ENCODE data around the gene MTNR1A. TPM values are rescaled to one million over a fixed set of nuclear protein-coding genes. Genes with fewer than 3 reads are reported as not detected.
"Not testable (repeated sequence)": the region's sequence is repeated elsewhere in the genome, so short reads cannot be mapped to it uniquely, and the experiment has no call there.

MTNR1A gene
- total and polyA plus RNA-seq, 2 donors (not counting 3 experiments of a cell fraction or from before 2014, with no cell fraction given), result not detected

DNA sequence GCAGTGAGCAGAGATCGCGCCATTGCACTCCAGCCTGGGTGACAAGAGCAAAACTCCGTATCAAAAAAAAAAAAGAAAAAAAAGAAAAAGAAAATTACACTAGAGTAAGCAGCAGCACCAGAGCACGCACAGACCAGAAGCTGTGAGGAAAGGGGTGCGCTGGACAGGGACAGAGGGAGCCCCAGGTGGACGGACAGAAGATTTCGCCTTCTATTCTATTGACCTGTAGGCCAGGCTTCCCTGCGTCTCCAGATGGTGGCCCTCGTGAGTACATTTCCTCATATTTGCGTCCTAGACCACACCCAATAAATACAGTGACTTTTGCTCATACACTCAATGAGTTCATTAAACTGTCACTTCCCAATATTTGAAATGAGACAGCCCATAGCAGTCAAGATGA, 19.1 kb downstream of the MTNR1A start:
- Histone ChIP-seq H3K4me1 (ENCODE audit: control insufficient read depth, extremely low read depth, insufficient read depth, low read length) (no peaks in the 10 kb centered on the region), H3K9me1 (replicated peaks; ENCODE audit: control insufficient read depth, extremely low read depth, insufficient read depth, low read length) (no peaks in the 10 kb centered on the region), H3K27ac (ENCODE audit: insufficient read depth, low read depth, low read length) (no peak overlapping the region), H3K79me2 (ENCODE audit: control insufficient read depth, insufficient read depth, low read length) (no peaks in the 10 kb centered on the region), H3K9me3 (replicated peaks; ENCODE audit: control insufficient read depth, insufficient read depth, low read length) (peaks cover 6% of the 10 kb centered on the region), H3K4me2 (ENCODE audit: insufficient read depth, low read length) (no peak overlapping the region), H3K36me3 (ENCODE audit: control insufficient read depth in 2 of 2, extremely low read depth in 1 of 2, insufficient read depth in 2 of 2, low read length in 2 of 2) (no peaks in the 10 kb centered on the region), H3K9ac (replicated peaks; ENCODE audit: extremely low read depth, insufficient read depth, low read length) (no peak overlapping the region), H2AFZ (ENCODE audit: low read depth, low read length) (no peak overlapping the region), H3K27me3 (ENCODE audit: control insufficient read depth in 2 of 2, insufficient read depth in 2 of 2, low read length in 2 of 2) (no peaks in the 10 kb centered on the region), H3K4me3 (replicated peaks in 1 of 3; ENCODE audit: insufficient read depth in 1 of 3, low read depth in 1 of 3, low read length in 3 of 3) (no peak overlapping the region), H4K20me1 (replicated peaks; ENCODE audit: control insufficient read depth, extremely low read depth, insufficient read depth, low read length) (no peaks in the 10 kb centered on the region)
- intact Hi-C loops (cut with micrococcal nuclease) (no loop called here), dilution Hi-C loops (cut with MboI; ENCODE audit: extremely low pct_ligation_motif_present, low sequenced_read_pairs) (no loop called here)
- ChIA-PET POLR2A (no interaction called here), CTCF (no interaction called here)
- FAIRE-seq (no peak), DNase-seq (ENCODE audit: low read depth, low spot score) (no peak)
- TF ChIP-seq JUN (IDR thresholded peaks at IDR 0.05; ENCODE audit: borderline replicate concordance, insufficient read depth, insufficient read length, low read depth) (no peak), EZH2 (IDR thresholded peaks at IDR 0.05; ENCODE audit: borderline replicate concordance, low read depth, low read length, severe bottlenecking) (no peak), MYC (IDR thresholded peaks at IDR 0.05; ENCODE audit: low read depth, low read length) (no peak)
- BruUV-seq (replicated peaks), result no TSS peak

GRCh38 chr4:186534056-186534455, 21.3 kb downstream of the MTNR1A start:
- ChIA-PET POLR2A (no interaction called here), CTCF (no interaction called here)
- TF ChIP-seq MYC (IDR thresholded peaks at IDR 0.05; ENCODE audit: low read depth, low read length), result no peak
- no peak for TF ChIP-seq EZH2 (IDR thresholded peaks at IDR 0.05; ENCODE audit: borderline replicate concordance, low read depth, low read length, severe bottlenecking)
- no peak for TF ChIP-seq JUN (IDR thresholded peaks at IDR 0.05; ENCODE audit: borderline replicate concordance, insufficient read depth, insufficient read length, low read depth)
- TF ChIP-seq POLR2AphosphoS5 (IDR thresholded peaks at IDR 0.05; ENCODE audit: insufficient read depth, low read depth, low read length), result no peak
- TF ChIP-seq, protein P1, sequence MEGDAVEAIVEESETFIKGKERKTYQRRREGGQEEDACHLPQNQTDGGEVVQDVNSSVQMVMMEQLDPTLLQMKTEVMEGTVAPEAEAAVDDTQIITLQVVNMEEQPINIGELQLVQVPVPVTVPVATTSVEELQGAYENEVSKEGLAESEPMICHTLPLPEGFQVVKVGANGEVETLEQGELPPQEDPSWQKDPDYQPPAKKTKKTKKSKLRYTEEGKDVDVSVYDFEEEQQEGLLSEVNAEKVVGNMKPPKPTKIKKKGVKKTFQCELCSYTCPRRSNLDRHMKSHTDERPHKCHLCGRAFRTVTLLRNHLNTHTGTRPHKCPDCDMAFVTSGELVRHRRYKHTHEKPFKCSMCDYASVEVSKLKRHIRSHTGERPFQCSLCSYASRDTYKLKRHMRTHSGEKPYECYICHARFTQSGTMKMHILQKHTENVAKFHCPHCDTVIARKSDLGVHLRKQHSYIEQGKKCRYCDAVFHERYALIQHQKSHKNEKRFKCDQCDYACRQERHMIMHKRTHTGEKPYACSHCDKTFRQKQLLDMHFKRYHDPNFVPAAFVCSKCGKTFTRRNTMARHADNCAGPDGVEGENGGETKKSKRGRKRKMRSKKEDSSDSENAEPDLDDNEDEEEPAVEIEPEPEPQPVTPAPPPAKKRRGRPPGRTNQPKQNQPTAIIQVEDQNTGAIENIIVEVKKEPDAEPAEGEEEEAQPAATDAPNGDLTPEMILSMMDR (IDR thresholded peaks at IDR 0.05; ENCODE audit: extremely low read depth in 1 of 2, insufficient read depth in 1 of 2, low read depth in 1 of 2, low read length in 2 of 2), result no peak
- TF ChIP-seq MAX (IDR thresholded peaks at IDR 0.05; ENCODE audit: insufficient read depth, insufficient read length), result no peak
- no peak for TF ChIP-seq FOS (IDR thresholded peaks at IDR 0.05; ENCODE audit: borderline replicate concordance, insufficient read depth, low read length)
- TF ChIP-seq GATA2 (IDR thresholded peaks at IDR 0.05; ENCODE audit: insufficient read depth, insufficient read length, low read depth, low read length), result no peak
- TF ChIP-seq POLR2A (IDR thresholded peaks at IDR 0.05; ENCODE audit: low read depth, low read length), result no peak
- H4K20me1 ChIP-seq (replicated peaks; ENCODE audit: control insufficient read depth, extremely low read depth, insufficient read depth, low read length), result no peaks in the 10 kb centered on the region
- DNase-seq (ENCODE audit: low read depth, low spot score) (no peak), FAIRE-seq (no peak)
- no peak overlapping the region for H3K4me2 ChIP-seq (ENCODE audit: insufficient read depth, low read length)
- no TSS peak for BruUV-seq (replicated peaks)
- H2AFZ ChIP-seq (ENCODE audit: low read depth, low read length), result no peak overlapping the region
- H3K36me3 ChIP-seq (ENCODE audit: control insufficient read depth in 2 of 2, extremely low read depth in 1 of 2, insufficient read depth in 2 of 2, low read length in 2 of 2), result no peaks in the 10 kb centered on the region
- H3K9me1 ChIP-seq (replicated peaks; ENCODE audit: control insufficient read depth, extremely low read depth, insufficient read depth, low read length), result no peaks in the 10 kb centered on the region
- H3K79me2 ChIP-seq (ENCODE audit: control insufficient read depth, insufficient read depth, low read length), result no peaks in the 10 kb centered on the region
- H3K27me3 ChIP-seq (ENCODE audit: control insufficient read depth in 2 of 2, insufficient read depth in 2 of 2, low read length in 2 of 2), result no peaks in the 10 kb centered on the region
- no peak overlapping the region for H3K27ac ChIP-seq (ENCODE audit: insufficient read depth, low read depth, low read length)
- no peaks in the 10 kb centered on the region for H3K4me1 ChIP-seq (ENCODE audit: control insufficient read depth, extremely low read depth, insufficient read depth, low read length)
- peaks cover 3% of the 10 kb centered on the region for H3K9me3 ChIP-seq (replicated peaks; ENCODE audit: control insufficient read depth, insufficient read depth, low read length)
- dilution Hi-C loops (cut with MboI; ENCODE audit: extremely low pct_ligation_motif_present, low sequenced_read_pairs), result no loop called here
- intact Hi-C loops (cut with micrococcal nuclease), result no loop called here
- H3K9ac ChIP-seq (replicated peaks; ENCODE audit: extremely low read depth, insufficient read depth, low read length), result no peak overlapping the region
- no peak overlapping the region for H3K4me3 ChIP-seq (replicated peaks in 1 of 3; ENCODE audit: insufficient read depth in 1 of 3, low read depth in 1 of 3, low read length in 3 of 3)

GRCh38 chr4:186523927-186524326, 31.4 kb downstream of the MTNR1A start:
- dilution Hi-C loops (cut with MboI; ENCODE audit: extremely low pct_ligation_motif_present, low sequenced_read_pairs); BruUV-seq (replicated peaks): not testable (repeated sequence)

More at GRCh38 chr4:186523927-186524326, 31.4 kb downstream of the MTNR1A start:
- H3K27me3 ChIP-seq (ENCODE audit: control insufficient read depth in 2 of 2, insufficient read depth in 2 of 2, low read length in 2 of 2); H3K4me1 ChIP-seq (ENCODE audit: control insufficient read depth, extremely low read depth, insufficient read depth, low read length); H2AFZ ChIP-seq (ENCODE audit: low read depth, low read length); H3K27ac ChIP-seq (ENCODE audit: insufficient read depth, low read depth, low read length); CTCF ChIA-PET; H3K9ac ChIP-seq (replicated peaks; ENCODE audit: extremely low read depth, insufficient read depth, low read length); DNase-seq (ENCODE audit: low read depth, low spot score); H3K4me3 ChIP-seq (replicated peaks in 1 of 3; ENCODE audit: insufficient read depth in 1 of 3, low read depth in 1 of 3, low read length in 3 of 3); H4K20me1 ChIP-seq (replicated peaks; ENCODE audit: control insufficient read depth, extremely low read depth, insufficient read depth, low read length); H3K9me3 ChIP-seq (replicated peaks; ENCODE audit: control insufficient read depth, insufficient read depth, low read length); H3K9me1 ChIP-seq (replicated peaks; ENCODE audit: control insufficient read depth, extremely low read depth, insufficient read depth, low read length); H3K79me2 ChIP-seq (ENCODE audit: control insufficient read depth, insufficient read depth, low read length); POLR2A ChIA-PET; H3K36me3 ChIP-seq (ENCODE audit: control insufficient read depth in 2 of 2, extremely low read depth in 1 of 2, insufficient read depth in 2 of 2, low read length in 2 of 2); FAIRE-seq; H3K4me2 ChIP-seq (ENCODE audit: insufficient read depth, low read length); intact Hi-C loops (cut with micrococcal nuclease): not testable (repeated sequence)

Measured in endothelial cell of umbilical vein (primary cell).